ENCODE data around the gene NXPE4. TPM values are rescaled to one million over a fixed set of nuclear protein-coding genes. Genes with fewer than 3 reads are reported as not detected.

Gene NXPE4
- total RNA-seq, 1 experiment from 2014 or later: not detected

DNA sequence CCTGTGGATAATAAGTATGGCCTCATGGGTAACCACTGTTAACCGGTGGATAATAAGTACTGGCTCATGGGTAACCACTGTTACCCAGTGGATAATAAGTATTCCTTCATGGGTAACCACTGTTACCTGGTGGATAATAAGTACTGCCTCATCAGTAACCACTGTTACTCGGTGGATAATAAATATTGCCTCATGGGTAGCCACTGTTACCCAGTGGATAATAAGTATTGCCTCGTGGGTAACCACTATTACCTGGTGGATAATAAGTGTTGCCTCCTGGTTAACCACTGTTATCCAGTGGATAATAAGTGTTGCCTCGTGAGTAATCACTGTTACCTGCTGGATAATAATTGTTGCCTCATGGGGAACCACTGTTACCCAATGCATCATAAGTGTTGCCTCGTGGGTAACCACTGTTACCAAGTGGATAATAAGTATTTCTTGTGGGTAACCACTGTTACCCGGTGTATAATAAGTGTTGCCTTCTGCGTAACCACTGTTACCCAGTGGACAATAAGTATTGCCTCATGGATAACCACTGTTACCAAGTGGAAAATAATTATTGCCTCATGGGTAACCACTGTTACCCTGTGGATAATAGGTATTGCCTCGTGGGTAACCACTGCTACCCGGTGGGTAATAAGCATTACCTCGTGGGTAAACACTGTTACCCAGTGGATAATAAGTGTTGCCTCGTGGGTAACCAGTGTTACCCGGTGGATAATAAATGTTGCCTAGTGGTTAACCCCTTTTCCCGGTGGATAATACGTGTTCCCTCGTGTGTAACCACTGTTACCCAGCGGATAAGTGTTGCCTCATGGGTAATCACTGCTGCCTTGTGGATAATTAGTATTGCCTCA is 26.6 kb upstream of the NXPE4 start:
- H3K9me2 ChIP-seq (ENCODE audit: insufficient read depth): no peaks in the 10 kb centered on the region
- no peak overlapping the region for H3K27ac ChIP-seq
- no peaks in the 10 kb centered on the region for H3K4me1 ChIP-seq (replicated peaks; ENCODE audit: insufficient read depth)
- H3K9me3 ChIP-seq (ENCODE audit: insufficient read depth, low read depth): no peaks in the 10 kb centered on the region
- H3K27me3 ChIP-seq (ENCODE audit: insufficient read depth, low read depth): 0 out of 2 replicates have a peak, but pooled peaks cover 4% of the 10 kb centered on the region
- no peaks in the 10 kb centered on the region for H3K79me2 ChIP-seq (ENCODE audit: low read depth)
- H3F3A ChIP-seq (ENCODE audit: insufficient read depth, low read depth): no peaks in the 10 kb centered on the region
- CTCF ChIA-PET: no interaction called here
- no peak overlapping the region for H3K4me3 ChIP-seq
- H3K36me3 ChIP-seq (ENCODE audit: low read depth): no peaks in the 10 kb centered on the region
- DNase-seq: no peak
- no TSS peak for BruUV-seq (replicated peaks)
- H2AFZ ChIP-seq: no peak overlapping the region
- intact Hi-C loops (cut with micrococcal nuclease; ENCODE audit: unreplicated experiment): no loop called here
- no peaks in the 10 kb centered on the region for H4K20me1 ChIP-seq (ENCODE audit: insufficient read depth)
- POLR2A ChIA-PET (ENCODE audit: unreplicated experiment): no interaction called here
- TF ChIP-seq, protein P1, sequence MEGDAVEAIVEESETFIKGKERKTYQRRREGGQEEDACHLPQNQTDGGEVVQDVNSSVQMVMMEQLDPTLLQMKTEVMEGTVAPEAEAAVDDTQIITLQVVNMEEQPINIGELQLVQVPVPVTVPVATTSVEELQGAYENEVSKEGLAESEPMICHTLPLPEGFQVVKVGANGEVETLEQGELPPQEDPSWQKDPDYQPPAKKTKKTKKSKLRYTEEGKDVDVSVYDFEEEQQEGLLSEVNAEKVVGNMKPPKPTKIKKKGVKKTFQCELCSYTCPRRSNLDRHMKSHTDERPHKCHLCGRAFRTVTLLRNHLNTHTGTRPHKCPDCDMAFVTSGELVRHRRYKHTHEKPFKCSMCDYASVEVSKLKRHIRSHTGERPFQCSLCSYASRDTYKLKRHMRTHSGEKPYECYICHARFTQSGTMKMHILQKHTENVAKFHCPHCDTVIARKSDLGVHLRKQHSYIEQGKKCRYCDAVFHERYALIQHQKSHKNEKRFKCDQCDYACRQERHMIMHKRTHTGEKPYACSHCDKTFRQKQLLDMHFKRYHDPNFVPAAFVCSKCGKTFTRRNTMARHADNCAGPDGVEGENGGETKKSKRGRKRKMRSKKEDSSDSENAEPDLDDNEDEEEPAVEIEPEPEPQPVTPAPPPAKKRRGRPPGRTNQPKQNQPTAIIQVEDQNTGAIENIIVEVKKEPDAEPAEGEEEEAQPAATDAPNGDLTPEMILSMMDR (conservative IDR thresholded peaks at IDR 0.05): no peak
- no peak for TF ChIP-seq EZH2 (IDR thresholded peaks at IDR 0.05; ENCODE audit: low read depth)
- H3K4me2 ChIP-seq: no peak overlapping the region

DNA sequence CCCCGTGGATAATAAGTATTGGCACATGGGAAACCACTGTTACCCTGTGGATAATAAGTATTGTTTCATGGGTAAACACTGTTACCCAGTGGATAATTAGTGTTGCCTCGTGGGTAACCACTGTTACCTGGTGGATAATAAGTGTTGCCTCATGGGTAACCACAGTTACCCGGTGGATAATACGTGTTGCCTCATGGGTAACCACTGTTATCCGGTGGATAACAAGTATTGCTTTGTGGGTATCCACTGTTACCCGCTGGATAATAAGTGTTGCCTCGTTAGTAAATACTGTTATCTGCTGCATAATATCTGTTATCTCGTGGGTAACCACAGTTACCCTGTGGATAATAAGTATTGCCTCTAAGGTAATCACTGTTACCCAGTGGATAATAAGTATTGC is 25.5 kb upstream of the NXPE4 start:
- H3K79me2 ChIP-seq (ENCODE audit: low read depth): no peaks in the 10 kb centered on the region
- H3K9me3 ChIP-seq (ENCODE audit: insufficient read depth, low read depth): no peaks in the 10 kb centered on the region
- no TSS peak for BruUV-seq (replicated peaks)
- H3K4me3 ChIP-seq: no peak overlapping the region
- H3K27me3 ChIP-seq (ENCODE audit: insufficient read depth, low read depth): 0 out of 2 replicates have a peak, but pooled peaks cover 4% of the 10 kb centered on the region
- H3K4me1 ChIP-seq (replicated peaks; ENCODE audit: insufficient read depth): no peaks in the 10 kb centered on the region
- no peak overlapping the region for H3K27ac ChIP-seq
- no peak for DNase-seq
- no peak for TF ChIP-seq EZH2 (IDR thresholded peaks at IDR 0.05; ENCODE audit: low read depth)
- TF ChIP-seq, protein P1 (conservative IDR thresholded peaks at IDR 0.05): no peak
- no peaks in the 10 kb centered on the region for H3K9me2 ChIP-seq (ENCODE audit: insufficient read depth)
- no peak overlapping the region for H3K4me2 ChIP-seq
- CTCF ChIA-PET: no interaction called here
- intact Hi-C loops (cut with micrococcal nuclease; ENCODE audit: unreplicated experiment): no loop called here
- POLR2A ChIA-PET (ENCODE audit: unreplicated experiment): no interaction called here
- no peaks in the 10 kb centered on the region for H3K36me3 ChIP-seq (ENCODE audit: low read depth)
- H4K20me1 ChIP-seq (ENCODE audit: insufficient read depth): no peaks in the 10 kb centered on the region
- no peak overlapping the region for H2AFZ ChIP-seq
- no peaks in the 10 kb centered on the region for H3F3A ChIP-seq (ENCODE audit: insufficient read depth, low read depth)

DNA sequence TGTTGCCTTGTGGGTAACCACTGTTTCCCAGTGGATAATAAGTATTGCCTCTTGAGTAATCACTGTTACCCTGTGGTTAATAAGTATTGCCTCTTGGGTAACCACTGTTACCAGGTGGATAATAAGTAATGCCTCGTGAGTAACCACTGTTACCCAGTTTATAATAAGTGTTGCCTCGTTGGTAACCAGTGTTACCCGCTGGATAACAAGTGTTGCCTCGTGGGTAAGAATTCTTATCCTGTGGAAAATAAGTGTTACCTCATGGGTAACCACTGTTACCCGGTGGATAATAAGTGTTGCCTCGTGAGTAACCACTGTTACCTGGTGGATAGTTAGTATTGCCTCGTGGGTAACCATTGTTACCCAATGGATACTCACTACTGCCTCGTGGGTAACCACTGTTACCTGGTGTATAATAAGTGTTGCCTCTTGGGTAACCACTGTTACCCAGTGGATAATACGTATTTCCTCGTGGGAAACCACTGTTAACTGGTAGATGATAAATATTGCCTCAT is 24.1 kb upstream of the NXPE4 start:
- POLR2A ChIA-PET (ENCODE audit: unreplicated experiment): no interaction called here
- Histone ChIP-seq H3K4me1 (replicated peaks; ENCODE audit: insufficient read depth) (no peaks in the 10 kb centered on the region), H3K9me2 (ENCODE audit: insufficient read depth) (no peaks in the 10 kb centered on the region), H3K27ac (no peak overlapping the region), H3K79me2 (ENCODE audit: low read depth) (no peaks in the 10 kb centered on the region), H3K9me3 (ENCODE audit: insufficient read depth, low read depth) (no peaks in the 10 kb centered on the region), H2AFZ (no peak overlapping the region), H3K36me3 (ENCODE audit: low read depth) (no peaks in the 10 kb centered on the region), H3K4me3 (no peak overlapping the region), H4K20me1 (ENCODE audit: insufficient read depth) (no peaks in the 10 kb centered on the region), H3F3A (ENCODE audit: insufficient read depth, low read depth) (no peaks in the 10 kb centered on the region), H3K27me3 (ENCODE audit: insufficient read depth, low read depth) (no peaks in the 10 kb centered on the region), H3K4me2 (no peak overlapping the region)
- no peak for TF ChIP-seq EZH2 (IDR thresholded peaks at IDR 0.05; ENCODE audit: low read depth)
- TF ChIP-seq, protein P1 (conservative IDR thresholded peaks at IDR 0.05): no peak
- DNase-seq: no peak
- intact Hi-C loops (cut with micrococcal nuclease; ENCODE audit: unreplicated experiment): no loop called here
- no TSS peak for BruUV-seq (replicated peaks)
- CTCF ChIA-PET: no interaction called here
